ENCODE results near the gene PCSK6.

Gene PCSK6

GRCh38 chr15:101264911-101265641 is 224.4 kb downstream of the PCSK6 start:
- DNase-seq = no peak

GRCh38 chr15:101264011-101264410 is 225.5 kb downstream of the PCSK6 start:
- no peak for DNase-seq

GRCh38 chr15:101262551-101262950 is 227.0 kb downstream of the PCSK6 start:
- no peak for DNase-seq

GRCh38 chr15:101258238-101259144 is 231.0 kb downstream of the PCSK6 start:
- peak; percentile 38 to 45 for DNase-seq

GRCh38 chr15:101256757-101257156 is 232.8 kb downstream of the PCSK6 start:
- no peak for DNase-seq

- DNase-seq = no peak
Observed at GRCh38 chr15:101255615-101256241, 233.8 kb downstream of the PCSK6 start.

- no peak for DNase-seq
Observed at GRCh38 chr15:101255051-101255395, 234.5 kb downstream of the PCSK6 start.

GRCh38 chr15:101254157-101255050 is 235.1 kb downstream of the PCSK6 start:
- no peak for DNase-seq

All from stimulated activated CD4-positive, alpha-beta T cell treated with anti-CD3 and anti-CD28 coated beads, Interleukin-2, amount 100 ng/mL, for 48 hours (primary cell).